H9 (cell line): ENCODE measurements around the gene RASGRF2. TPM values are rescaled to one million over a fixed set of nuclear protein-coding genes. Genes with fewer than 3 reads are reported as not detected.

Experiments used
- DNase-seq: peaks from one replicate; pipeline ENCODE4 v3.0.0-alpha.2; 2017
- H2AFZ ChIP-seq: one replicate; pipeline ENCODE4 v1.6.1; 2013; ENCODE audit warnings: mild to moderate bottlenecking, low read length, control low read depth, moderate library complexity
- H2AK5ac ChIP-seq: 2 replicates; pipeline ENCODE4 v1.6.1; 2013; ENCODE audit warnings: low read length, control low read depth, mixed read lengths; ENCODE audit not compliant: insufficient read length
- H2BK120ac ChIP-seq: one replicate; pipeline ENCODE4 v1.6.1; 2013; ENCODE audit warnings: low read depth, mild to moderate bottlenecking, low read length, control low read depth, inconsistent platforms; ENCODE audit not compliant: poor library complexity, severe bottlenecking
- H2BK12ac ChIP-seq: 2 replicates; pipeline ENCODE4 v1.6.1; 2013; ENCODE audit warnings: low read length, control low read depth, mixed read lengths, low read depth; ENCODE audit not compliant: insufficient read length
- H2BK15ac ChIP-seq: 2 replicates; pipeline ENCODE4 v1.6.1; 2013; ENCODE audit warnings: low read depth, low read length, control low read depth
- H2BK20ac ChIP-seq: one replicate; pipeline ENCODE4 v1.6.1; 2013; ENCODE audit warnings: low read depth, mild to moderate bottlenecking, low read length, control low read depth, inconsistent platforms; ENCODE audit not compliant: poor library complexity, severe bottlenecking
- H2BK5ac ChIP-seq: 2 replicates; pipeline ENCODE4 v1.6.1; 2013; ENCODE audit warnings: low read length, control low read depth, mixed read lengths; ENCODE audit not compliant: insufficient read length
- H3K14ac ChIP-seq: 2 replicates; pipeline ENCODE4 v1.6.1; 2013; ENCODE audit warnings: low read length, control low read depth; ENCODE audit not compliant: insufficient read depth
- H3K18ac ChIP-seq: 2 replicates; pipeline ENCODE4 v1.6.1; 2013; ENCODE audit warnings: low read depth, mild to moderate bottlenecking, mixed read lengths, low read length, control low read depth; ENCODE audit not compliant: insufficient read length
- H3K23ac ChIP-seq: 2 replicates; pipeline ENCODE4 v1.6.1; 2013; ENCODE audit warnings: low read length, control low read depth, mixed read lengths, low read depth; ENCODE audit not compliant: insufficient read length
- H3K23me2 ChIP-seq: 2 replicates; pipeline ENCODE4 v1.6.1; 2013; ENCODE audit warnings: low read depth, mild to moderate bottlenecking, mixed read lengths, low read length, control low read depth; ENCODE audit not compliant: insufficient read length, poor library complexity, severe bottlenecking
- H3K27ac ChIP-seq: 2 replicates; pipeline ENCODE4 v1.5.1; 2013; ENCODE audit warnings: low read length, control low read depth, mixed read lengths, low read depth; ENCODE audit not compliant: insufficient read length
- H3K27me3 ChIP-seq: 2 replicates; pipeline ENCODE4 v1.6.1; 2013; ENCODE audit warnings: low read length, control low read depth, inconsistent platforms; ENCODE audit not compliant: insufficient read depth
- H3K4ac ChIP-seq: 2 replicates; pipeline ENCODE4 v1.6.1; 2013; ENCODE audit warnings: low read depth, mild to moderate bottlenecking, control low read depth, inconsistent platforms, low read length, moderate library complexity
- H3K4me1 ChIP-seq: 2 replicates; pipeline ENCODE4 v1.6.1; 2013; ENCODE audit warnings: low read length, control low read depth, inconsistent platforms; ENCODE audit not compliant: insufficient read depth
- H3K4me2 ChIP-seq: 2 replicates; pipeline ENCODE4 v1.6.1; 2013; ENCODE audit warnings: low read length, control low read depth, mixed read lengths; ENCODE audit not compliant: insufficient read length, insufficient read depth
- H3K56ac ChIP-seq: 2 replicates; pipeline ENCODE4 v1.6.1; 2013; ENCODE audit warnings: low read depth, mild to moderate bottlenecking, mixed read lengths, low read length, control low read depth; ENCODE audit not compliant: insufficient read length
- H3K79me1 ChIP-seq: 2 replicates; pipeline ENCODE4 v1.6.1; 2013; ENCODE audit warnings: low read depth, mild to moderate bottlenecking, moderate library complexity, low read length, control low read depth, inconsistent platforms; ENCODE audit not compliant: insufficient read depth, poor library complexity, severe bottlenecking
- H3K79me2 ChIP-seq: 2 replicates; pipeline ENCODE4 v1.6.1; 2013; ENCODE audit warnings: low read length, control low read depth, inconsistent platforms; ENCODE audit not compliant: insufficient read depth
- H3K9ac ChIP-seq: 2 replicates; pipeline ENCODE4 v1.6.1; 2013; ENCODE audit warnings: low read length, control low read depth, mixed read lengths; ENCODE audit not compliant: insufficient read length; ENCODE audit errors: extremely low read depth
- H3K9me3 ChIP-seq: one replicate; pipeline ENCODE4 v1.6.1; 2013; ENCODE audit warnings: low read depth, low read length, inconsistent platforms; ENCODE audit not compliant: control insufficient read depth
- H3T11ph ChIP-seq: one replicate; pipeline ENCODE4 v1.6.1; 2013; ENCODE audit warnings: mild to moderate bottlenecking, low read length, control low read depth, inconsistent platforms
- H4K20me1 ChIP-seq: one replicate; pipeline ENCODE4 v1.6.1; 2013; ENCODE audit not compliant: control insufficient read depth, insufficient read length, insufficient read depth
- H4K5ac ChIP-seq: 2 replicates; pipeline ENCODE4 v1.6.1; 2013; ENCODE audit warnings: low read depth, mild to moderate bottlenecking, mixed read lengths, low read length, control low read depth; ENCODE audit not compliant: insufficient read length
- H4K8ac ChIP-seq: replicated peaks from 2 replicates; pipeline ENCODE4 v1.6.1; 2013; ENCODE audit warnings: low read length, control low read depth, mixed read lengths, low read depth; ENCODE audit not compliant: insufficient read length
- H4K91ac ChIP-seq: 2 replicates; pipeline ENCODE4 v1.6.1; 2013; ENCODE audit warnings: low read depth, mild to moderate bottlenecking, moderate library complexity, mixed read lengths, low read length, control low read depth; ENCODE audit not compliant: insufficient read length
- H3K27ac Mint-ChIP-seq, 3 experiments: 2 replicates in 2 of 3; 3 replicates in 1 of 3; pipeline ENCODE4 v1.8.0; 2020 to 2021; ENCODE audit warnings: mixed read lengths in 3 of 3, mild to moderate bottlenecking in 1 of 3, moderate library complexity in 1 of 3
- H3K27me3 Mint-ChIP-seq: 2 replicates; pipeline ENCODE4 v1.8.0; 2021; ENCODE audit warnings: low read depth, mild to moderate bottlenecking, moderate library complexity, mixed read lengths
- H3K36me3 Mint-ChIP-seq, 3 experiments: 2 replicates in 2 of 3; 3 replicates in 1 of 3; pipeline ENCODE4 v1.8.0; 2020 to 2021; ENCODE audit warnings: low read depth in 3 of 3, mixed read lengths in 3 of 3; ENCODE audit not compliant: insufficient read depth in 1 of 3
- H3K4me1 Mint-ChIP-seq, 2 experiments: 2 replicates each; pipeline ENCODE4 v1.8.0; 2020; ENCODE audit warnings: mixed read lengths in 2 of 2
- H3K4me3 Mint-ChIP-seq, 2 experiments: 2 replicates in 1 of 2; 3 replicates in 1 of 2; pipeline ENCODE4 v1.8.0; 2020 to 2021; ENCODE audit warnings: mild to moderate bottlenecking in 2 of 2, mixed read lengths in 2 of 2, moderate library complexity in 1 of 2
- H3K9me3 Mint-ChIP-seq, 2 experiments: 2 replicates in 1 of 2; 3 replicates in 1 of 2; pipeline ENCODE4 v1.8.0; 2020; ENCODE audit warnings: mild to moderate bottlenecking in 2 of 2, mixed read lengths in 2 of 2, moderate library complexity in 1 of 2
- CTCF ChIP-seq: fragments of 200-600 bp; sonication (generic); conservative IDR thresholded peaks from 3 replicates; pipeline ENCODE4 v1.8.0; 2021; ENCODE audit warnings: antibody characterized with exemption, mild to moderate bottlenecking
- WGBS: extraction: QIAGEN DNeasy Blood & Tissue Kit; methylation state at CpG from one replicate; pipeline ENCODE4 v1.1.7; 2013; ENCODE audit warnings: missing lambda C conversion rate, low lambda C conversion rate, mixed read lengths; ENCODE audit not compliant: insufficient read length; ENCODE audit errors: extremely low coverage; 5-methylcytosine and 5-hydroxymethylcytosine counted together
- total RNA-seq: library from RNA; stranded (reverse); gene quantifications from 2 replicates; pipeline ENCODE4 v1.2.1, GENCODE V29; 2021

RASGRF2 gene
- total RNA-seq, 1 experiment from 2014 or later, result 13.5 TPM

DNA sequence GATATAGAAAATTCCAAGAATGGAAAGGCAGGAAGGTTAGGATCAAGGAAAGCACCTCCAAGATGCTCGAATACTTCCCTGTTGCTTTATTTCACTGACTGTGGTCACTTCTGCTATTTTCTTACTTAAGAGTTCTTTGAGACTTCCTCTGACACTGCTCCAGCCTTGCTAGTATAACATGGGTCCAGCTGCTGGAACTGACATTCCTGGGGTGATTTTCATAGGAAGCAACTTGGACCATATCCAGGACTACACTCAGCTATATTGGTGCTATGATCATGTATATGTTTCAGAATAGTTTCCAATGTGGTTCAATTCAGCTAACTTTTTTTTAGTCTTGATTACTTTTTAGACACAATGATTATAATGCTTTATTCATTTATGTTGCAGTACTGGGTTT lies 191.4 kb downstream of the RASGRF2 start:
- no CpG with 5 or more reads among the region's 1 CpG for WGBS

More for the DNA sequence above, 191.4 kb downstream of the RASGRF2 start:
- no peaks in the 10 kb centered on the region for H3K79me1 ChIP-seq
- no peak overlapping the region for H3K18ac ChIP-seq
- H3K27me3 Mint-ChIP-seq, result no peaks in the 10 kb centered on the region
- H3K27me3 ChIP-seq, result no peaks in the 10 kb centered on the region
- no peak for TF ChIP-seq CTCF
- no peaks in the 10 kb centered on the region for H3K79me2 ChIP-seq
- no peak overlapping the region for H3K27ac Mint-ChIP-seq
- DNase-seq, result no peak
- H3K4me1 Mint-ChIP-seq, result peaks cover 0 to 2% of the 10 kb centered on the region in 2 experiments; a peak in 2 of 4 replicates
- H4K5ac ChIP-seq, result no peak overlapping the region
- H3K9ac ChIP-seq, result no peak overlapping the region
- no peak overlapping the region for H3K56ac ChIP-seq
- no peak overlapping the region for H3K14ac ChIP-seq
- no peaks in the 10 kb centered on the region; a peak in 2 of 7 replicates for H3K36me3 Mint-ChIP-seq
- H4K20me1 ChIP-seq, result no peaks in the 10 kb centered on the region
- H2BK15ac ChIP-seq, result no peak overlapping the region
- peaks cover 0 to under 1% of the 10 kb centered on the region in 2 experiments; a peak in 1 of 5 replicates for H3K9me3 Mint-ChIP-seq
- H2AFZ ChIP-seq, result no peak overlapping the region
- no peak overlapping the region for H4K91ac ChIP-seq
- H3K4me3 Mint-ChIP-seq, result no peak overlapping the region
- no peak overlapping the region for H3K27ac ChIP-seq
- no peaks in the 10 kb centered on the region for H3K4me1 ChIP-seq
- no peak overlapping the region for H3K4ac ChIP-seq
- H3K9me3 ChIP-seq, result no peaks in the 10 kb centered on the region
- H4K8ac ChIP-seq, result no peak overlapping the region
- no peak overlapping the region for H3T11ph ChIP-seq
- H2BK12ac ChIP-seq, result no peak overlapping the region
- H3K4me2 ChIP-seq, result no peak overlapping the region
- no peak overlapping the region for H2BK20ac ChIP-seq
- H3K23me2 ChIP-seq, result no peaks in the 10 kb centered on the region
- H3K23ac ChIP-seq, result no peak overlapping the region
- H2AK5ac ChIP-seq, result no peak overlapping the region
- no peak overlapping the region for H2BK120ac ChIP-seq
- no peak overlapping the region for H2BK5ac ChIP-seq
